Omental fat pad (tissue), 4 donors: ENCODE data around the gene STK38L. TPM values are rescaled to one million over a fixed set of nuclear protein-coding genes. Genes with fewer than 3 reads are reported as not detected.

ENCODE experiments used
- ATAC-seq: fragments of 150-250 bp; one replicate; pipeline ENCODE4 v1.9.1; 2016; ENCODE audit warnings: mild to moderate bottlenecking, moderate library complexity; ENCODE audit not compliant: low FRiP score
- DNase-seq: peaks from one replicate; pipeline ENCODE4 v3.0.0-alpha.2; 2019; ENCODE audit warnings: low spot score
- total RNA-seq, 4 donors: library from RNA; depleted of rRNA; stranded (reverse); fragments of >200 nt; gene quantifications; one replicate each; pipeline ENCODE4 v1.1.0, GENCODE V29; 2016
- TF ChIP-seq, protein P1 (sequence below), 3 donors: fragments of 450-650 bp; IDR thresholded peaks; one replicate each; pipeline ENCODE4 v1.5.1; 2016 to 2017; ENCODE audit warnings: antibody characterized with exemption in 3 of 3, mild to moderate bottlenecking in 3 of 3, moderate library complexity in 2 of 3

Gene STK38L
- total RNA-seq, 4 donors from 2014 or later: 28.1 to 66.4 (median 46.5) TPM

- DNase-seq: no peak
- TF ChIP-seq, protein P1, sequence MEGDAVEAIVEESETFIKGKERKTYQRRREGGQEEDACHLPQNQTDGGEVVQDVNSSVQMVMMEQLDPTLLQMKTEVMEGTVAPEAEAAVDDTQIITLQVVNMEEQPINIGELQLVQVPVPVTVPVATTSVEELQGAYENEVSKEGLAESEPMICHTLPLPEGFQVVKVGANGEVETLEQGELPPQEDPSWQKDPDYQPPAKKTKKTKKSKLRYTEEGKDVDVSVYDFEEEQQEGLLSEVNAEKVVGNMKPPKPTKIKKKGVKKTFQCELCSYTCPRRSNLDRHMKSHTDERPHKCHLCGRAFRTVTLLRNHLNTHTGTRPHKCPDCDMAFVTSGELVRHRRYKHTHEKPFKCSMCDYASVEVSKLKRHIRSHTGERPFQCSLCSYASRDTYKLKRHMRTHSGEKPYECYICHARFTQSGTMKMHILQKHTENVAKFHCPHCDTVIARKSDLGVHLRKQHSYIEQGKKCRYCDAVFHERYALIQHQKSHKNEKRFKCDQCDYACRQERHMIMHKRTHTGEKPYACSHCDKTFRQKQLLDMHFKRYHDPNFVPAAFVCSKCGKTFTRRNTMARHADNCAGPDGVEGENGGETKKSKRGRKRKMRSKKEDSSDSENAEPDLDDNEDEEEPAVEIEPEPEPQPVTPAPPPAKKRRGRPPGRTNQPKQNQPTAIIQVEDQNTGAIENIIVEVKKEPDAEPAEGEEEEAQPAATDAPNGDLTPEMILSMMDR (IDR thresholded peaks at IDR 0.05): no peak
- ATAC-seq: peak; percentile 57
Measured at GRCh38 chr12:27244689-27245488, 803 bp downstream of the STK38L start.

- no peak for DNase-seq
- ATAC-seq: no peak
- TF ChIP-seq, protein P1 (IDR thresholded peaks at IDR 0.05): no peak
Measured at GRCh38 chr12:27246141-27246540, 2.1 kb downstream of the STK38L start.

- TF ChIP-seq, protein P1 (IDR thresholded peaks at IDR 0.05): no peak
- ATAC-seq (no peak), DNase-seq (no peak)
Measured at GRCh38 chr12:27246774-27247173, 2.7 kb downstream of the STK38L start.

DNA sequence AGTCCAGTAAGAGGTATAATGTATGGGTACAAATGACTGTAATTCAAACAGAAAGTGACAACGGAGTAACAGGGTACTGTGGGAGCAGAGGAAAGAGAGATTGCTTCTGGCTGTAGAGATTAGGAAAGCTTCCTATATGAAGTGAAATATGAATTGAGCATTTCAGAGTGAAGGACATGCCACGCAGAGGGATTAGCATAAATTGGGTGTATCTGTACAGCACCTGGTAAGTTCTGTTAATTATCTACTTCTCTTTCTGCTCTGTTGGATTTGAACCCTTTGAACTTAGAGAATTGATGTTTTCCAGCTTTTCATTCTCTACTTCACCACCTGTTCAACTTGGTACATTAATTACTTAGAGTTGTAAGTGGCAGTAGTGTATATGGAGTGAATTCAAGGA is 8.8 kb downstream of the STK38L start:
- DNase-seq (no peak), ATAC-seq (no peak)
- TF ChIP-seq, protein P1 (IDR thresholded peaks at IDR 0.05): no peak

- DNase-seq (no peak), ATAC-seq (no peak)
- TF ChIP-seq, protein P1 (IDR thresholded peaks at IDR 0.05): no peak
Measured at GRCh38 chr12:27253347-27253746, 9.3 kb downstream of the STK38L start.

- DNase-seq (no peak), ATAC-seq (no peak)
- TF ChIP-seq, protein P1 (IDR thresholded peaks at IDR 0.05): no peak
Measured at GRCh38 chr12:27255806-27256205, 11.7 kb downstream of the STK38L start.
